GM10248 (cell line): Measurements from ENCODE around the gene EFCAB6.

Experiments
- CTCF ChIA-PET: fragments of 300-600 bp; sonication (Branson Sonifier 250); formaldehyde crosslinking; extraction: SDS; loops from one replicate; lab custom pipeline; 2021; ENCODE audit warnings: antibody characterized with exemption; lab: Yijun Ruan, JAX
- POLR2A ChIA-PET: fragments of 350-650 bp; sonication (Branson Sonifier 250); formaldehyde crosslinking; extraction: SDS; loops from one replicate; lab custom pipeline; 2020; ENCODE audit warnings: antibody characterized with exemption; lab: Yijun Ruan, JAX
- DNase-seq: peaks from one replicate; pipeline ENCODE4 v3.0.0; 2012; ENCODE audit errors: extremely low spot score
- CTCF ChIP-seq: IDR thresholded peaks from 2 replicates; pipeline ENCODE4 v1.5.1; 2012; ENCODE audit warnings: mild to moderate bottlenecking, low read depth; ENCODE audit errors: extremely low read depth, missing control alignments, control extremely low read depth

Gene EFCAB6

GRCh38 chr22:43564859-43565258, 247.2 kb downstream of the EFCAB6 start:
- TF ChIP-seq CTCF: no peak
- no peak for DNase-seq
- ChIA-PET POLR2A (no interaction called here), CTCF (interaction anchor here (1.3 to 2.1 kb wide), 3 partner anchors 8 to 19 kb away, joined by 3 to 7 read pairs (median 4); no protein-coding TSS in a partner anchor)

- ChIA-PET CTCF (no interaction called here), POLR2A (no interaction called here)
- DNase-seq: no peak
- no peak for TF ChIP-seq CTCF
Observed at GRCh38 chr22:43563571-43563970, 248.5 kb downstream of the EFCAB6 start.

DNA sequence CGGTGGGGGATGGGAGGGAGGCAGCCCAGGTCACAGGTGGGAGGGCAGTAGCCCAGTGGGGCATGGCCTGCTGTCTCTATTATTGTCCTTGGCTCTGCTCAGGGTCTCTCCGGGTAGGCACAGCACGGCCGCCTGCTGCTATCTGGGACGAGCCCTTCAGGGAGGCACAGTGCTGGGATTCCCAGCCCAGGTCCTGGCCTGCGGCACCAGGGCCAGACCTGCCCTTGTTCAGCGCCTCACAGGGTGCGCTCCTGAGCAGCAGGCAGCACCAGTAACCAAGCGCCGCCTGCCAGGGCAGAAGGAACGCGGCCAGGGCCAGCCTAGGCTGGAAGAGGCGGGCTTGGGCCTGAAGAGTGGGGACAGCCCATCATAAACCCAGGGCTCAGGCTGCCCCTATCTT, 249.3 kb downstream of the EFCAB6 start:
- no peak for DNase-seq
- CTCF ChIA-PET: no interaction called here
- POLR2A ChIA-PET: no interaction called here
- TF ChIP-seq CTCF: no peak

DNA sequence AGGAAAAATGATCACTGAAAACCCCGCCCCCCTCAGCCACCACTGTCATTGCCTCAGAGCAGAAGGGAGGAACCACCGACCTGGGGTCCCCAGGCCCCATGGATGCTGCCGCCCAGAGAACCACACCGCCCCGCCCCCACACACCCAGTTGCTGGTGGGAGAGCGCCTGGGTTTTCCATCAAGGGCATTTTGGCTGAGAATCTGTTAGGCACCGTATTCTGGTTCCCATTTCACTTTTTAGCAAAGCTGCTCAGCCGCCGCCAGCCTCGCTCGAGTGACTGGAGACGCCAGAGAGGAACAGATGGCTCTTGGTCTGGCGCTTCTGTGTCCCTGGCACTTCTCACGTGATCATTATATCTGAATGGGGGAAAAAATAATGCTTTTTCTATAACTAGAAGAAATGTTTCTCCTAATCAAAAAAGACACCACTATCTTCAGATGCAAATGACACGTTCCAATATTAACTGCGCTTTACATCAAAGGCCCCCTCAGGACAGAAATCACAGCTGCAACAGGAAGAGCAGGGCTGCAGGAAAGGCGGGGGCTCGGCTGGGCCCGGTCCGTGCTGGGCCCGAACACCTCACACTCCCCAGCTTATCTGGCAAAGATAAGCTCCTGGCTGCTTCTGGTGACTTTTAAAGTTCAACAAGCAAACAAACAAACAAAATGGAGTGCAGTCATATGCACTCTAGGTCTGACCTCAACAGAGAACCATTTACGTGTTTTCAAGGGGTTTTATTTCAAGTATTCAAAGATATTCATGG, 250.5 kb downstream of the EFCAB6 start:
- ChIA-PET CTCF (no interaction called here), POLR2A (no interaction called here)
- DNase-seq: no peak
- no peak for TF ChIP-seq CTCF

- ChIA-PET POLR2A (no interaction called here), CTCF (no interaction called here)
- TF ChIP-seq CTCF: no peak
- no peak for DNase-seq
Observed at GRCh38 chr22:43560651-43561050, 251.5 kb downstream of the EFCAB6 start.

DNA sequence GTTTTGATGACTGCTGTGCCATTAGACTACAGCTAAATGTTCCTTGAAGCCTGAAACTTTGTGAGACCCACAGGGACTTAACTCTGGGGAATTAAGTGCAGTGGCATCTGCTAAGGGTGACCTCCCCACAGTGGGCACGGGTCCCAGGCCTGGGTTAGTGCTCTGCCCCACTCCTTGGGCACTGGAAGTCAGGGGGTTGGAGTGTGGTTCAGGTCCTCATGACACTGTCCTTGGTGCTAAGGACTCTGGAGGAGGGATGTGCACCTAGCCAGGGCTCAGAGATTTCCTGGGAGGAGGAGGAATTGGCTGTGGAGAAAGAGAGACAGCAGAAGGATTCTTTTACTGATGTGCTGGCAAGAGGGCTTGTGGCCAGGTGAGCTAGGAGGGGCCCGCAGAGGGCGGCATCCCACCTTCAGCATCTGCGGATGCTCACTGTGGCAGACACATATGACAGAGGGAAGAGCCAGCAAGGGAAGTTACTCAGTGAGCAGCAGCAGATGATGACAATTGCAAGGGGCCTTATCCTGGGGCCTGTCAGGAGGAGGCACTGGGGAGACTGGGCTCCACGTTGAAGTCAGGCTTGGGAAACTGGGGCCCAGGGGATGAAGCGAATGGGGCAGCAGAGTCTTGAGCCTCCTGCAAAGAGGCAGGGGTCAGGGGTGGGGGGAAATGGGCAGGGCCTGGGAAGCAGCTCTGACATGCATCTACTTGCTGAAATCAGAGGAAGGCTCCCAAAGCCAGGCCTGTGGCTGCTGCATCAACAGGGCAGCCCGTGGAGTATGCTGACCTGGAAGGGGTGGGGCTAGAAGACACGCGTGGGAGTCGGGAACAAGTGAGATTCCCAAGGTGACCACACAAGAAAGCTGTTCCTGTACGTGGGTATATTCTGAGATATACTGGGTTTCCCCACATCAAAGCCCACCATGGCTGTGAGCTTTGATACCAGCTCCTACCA, 256.3 kb downstream of the EFCAB6 start:
- ChIA-PET POLR2A (no interaction called here), CTCF (interaction anchor here (1.4 kb wide), 1 partner anchor 10 kb away, joined by 7 read pairs; no protein-coding TSS in a partner anchor)
- no peak for DNase-seq
- TF ChIP-seq CTCF: no peak
